Activated naive CD4-positive, alpha-beta T cell treated with anti-CD3 and anti-CD28 coated beads, Interleukin-2, amount 50 U/mL, for 24 hours (primary cell): ENCODE data around the gene MAP6.
A peak's percentile ranks its signal among the peaks of the same experiment; 100 is the strongest.
"Not testable (repeated sequence)": the region's sequence is repeated elsewhere in the genome, so short reads cannot be mapped to it uniquely, and the experiment has no call there.

Experiments
- H3K27ac Mint-ChIP-seq: one replicate; pipeline ENCODE4 v1.8.0; 2021; ENCODE audit warnings: mild to moderate bottlenecking, mixed read lengths
- H3K27me3 Mint-ChIP-seq: one replicate; pipeline ENCODE4 v1.8.0; 2021; ENCODE audit warnings: mixed read lengths
- H3K36me3 Mint-ChIP-seq: one replicate; pipeline ENCODE4 v1.8.0; 2021; ENCODE audit warnings: mixed read lengths
- H3K4me1 Mint-ChIP-seq: one replicate; pipeline ENCODE4 v1.8.0; 2021; ENCODE audit warnings: mixed read lengths
- H3K4me3 Mint-ChIP-seq: one replicate; pipeline ENCODE4 v1.8.0; 2021; ENCODE audit warnings: mild to moderate bottlenecking, mixed read lengths
- H3K9me3 Mint-ChIP-seq: one replicate; pipeline ENCODE4 v1.8.0; 2021; ENCODE audit warnings: mixed read lengths

The MAP6 gene

DNA sequence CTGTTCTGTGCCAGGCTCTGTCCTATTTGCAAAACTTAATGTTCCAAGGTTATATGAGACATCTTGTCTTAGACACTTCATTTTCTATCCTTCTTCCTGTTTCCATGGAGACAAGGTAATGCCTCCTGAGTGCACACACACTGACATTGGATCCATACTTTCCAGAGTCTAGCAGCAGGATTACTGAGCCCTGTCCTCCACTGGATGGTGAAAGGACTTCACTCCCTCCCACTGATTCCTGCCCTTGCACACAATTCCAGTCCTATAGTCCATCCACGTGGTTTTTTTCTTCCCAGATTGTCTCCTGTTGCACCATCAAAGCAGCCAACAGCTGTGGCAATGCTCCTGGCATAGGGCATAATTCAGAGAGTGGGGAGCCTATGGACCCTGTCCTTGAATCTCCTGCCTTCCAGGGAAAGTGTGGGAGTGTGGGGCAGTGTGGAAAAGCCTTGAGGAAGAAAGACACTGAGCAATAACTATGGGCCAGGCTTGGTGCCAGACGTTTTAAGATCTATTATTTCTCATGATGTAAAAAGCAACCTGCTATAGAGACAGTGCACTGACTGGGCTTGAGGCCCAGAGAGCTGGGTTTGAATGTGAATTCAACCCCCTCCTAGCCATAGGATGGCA lies 75.4 kb downstream of the MAP6 start:
- no peaks in the 10 kb centered on the region for H3K36me3 Mint-ChIP-seq
- no peaks in the 10 kb centered on the region for H3K9me3 Mint-ChIP-seq
- no peaks in the 10 kb centered on the region for H3K27me3 Mint-ChIP-seq
- H3K27ac Mint-ChIP-seq = peak overlapping the region; percentile 24
- H3K4me1 Mint-ChIP-seq = peaks cover 12% of the 10 kb centered on the region
- no peak overlapping the region for H3K4me3 Mint-ChIP-seq

GRCh38 chr11:75592715-75593114 lies 76.1 kb downstream of the MAP6 start:
- Mint-ChIP-seq H3K4me1 (peaks cover 12% of the 10 kb centered on the region), H3K27ac (no peak overlapping the region), H3K36me3 (no peaks in the 10 kb centered on the region), H3K9me3 (no peaks in the 10 kb centered on the region), H3K27me3 (no peaks in the 10 kb centered on the region), H3K4me3 (no peak overlapping the region)

GRCh38 chr11:75591966-75592365 lies 76.9 kb downstream of the MAP6 start:
- Mint-ChIP-seq H3K27ac (no peak overlapping the region), H3K4me3 (no peak overlapping the region), H3K9me3 (no peaks in the 10 kb centered on the region), H3K27me3 (no peaks in the 10 kb centered on the region), H3K36me3 (no peaks in the 10 kb centered on the region), H3K4me1 (peaks cover 12% of the 10 kb centered on the region)

DNA sequence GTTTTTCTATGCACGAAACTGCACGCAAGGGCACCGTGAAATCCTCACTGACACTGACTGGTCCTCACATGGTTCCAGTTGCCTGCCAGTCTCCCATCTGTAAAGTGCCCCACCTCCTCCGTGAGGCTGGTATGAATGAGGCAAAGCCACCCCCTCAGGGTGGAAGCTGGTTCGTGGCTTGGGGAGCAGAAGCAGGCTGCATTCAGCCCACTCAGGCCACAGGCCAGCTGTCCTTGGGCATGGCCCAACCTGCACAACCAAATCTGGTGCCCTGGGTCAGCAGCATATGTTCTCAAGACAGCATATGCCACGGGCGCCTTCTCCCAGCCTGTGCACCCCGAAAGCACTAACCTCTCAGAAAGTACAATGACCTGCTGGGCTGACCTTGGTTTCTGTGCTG lies 77.5 kb downstream of the MAP6 start:
- H3K27ac Mint-ChIP-seq = no peak overlapping the region
- H3K4me1 Mint-ChIP-seq = peaks cover 12% of the 10 kb centered on the region
- H3K9me3 Mint-ChIP-seq = no peaks in the 10 kb centered on the region
- no peaks in the 10 kb centered on the region for H3K36me3 Mint-ChIP-seq
- no peaks in the 10 kb centered on the region for H3K27me3 Mint-ChIP-seq
- no peak overlapping the region for H3K4me3 Mint-ChIP-seq

DNA sequence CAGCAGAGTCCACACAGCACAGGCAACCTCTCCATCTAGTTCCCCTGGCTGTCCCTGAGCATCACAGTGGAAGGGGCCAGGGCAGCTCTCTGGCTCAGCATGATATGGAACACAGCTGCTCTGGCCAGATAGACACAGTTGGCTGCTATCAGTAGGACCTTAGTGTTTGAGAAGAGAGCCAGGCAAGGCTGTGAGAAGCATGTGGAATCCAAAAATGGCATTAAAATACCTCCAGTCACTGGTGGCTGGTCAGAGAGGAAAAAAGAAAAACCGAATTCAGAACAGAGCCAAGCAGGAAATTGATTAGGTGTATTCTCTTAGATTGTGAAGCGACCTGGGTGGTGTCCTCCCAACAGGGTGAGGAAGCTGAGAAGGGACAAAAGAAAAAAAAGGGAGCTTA lies 78.9 kb downstream of the MAP6 start:
- Mint-ChIP-seq H3K27me3 (no peaks in the 10 kb centered on the region), H3K9me3 (no peaks in the 10 kb centered on the region), H3K27ac (no peak overlapping the region), H3K4me3 (no peak overlapping the region), H3K36me3 (no peaks in the 10 kb centered on the region), H3K4me1 (peaks cover 12% of the 10 kb centered on the region)

DNA sequence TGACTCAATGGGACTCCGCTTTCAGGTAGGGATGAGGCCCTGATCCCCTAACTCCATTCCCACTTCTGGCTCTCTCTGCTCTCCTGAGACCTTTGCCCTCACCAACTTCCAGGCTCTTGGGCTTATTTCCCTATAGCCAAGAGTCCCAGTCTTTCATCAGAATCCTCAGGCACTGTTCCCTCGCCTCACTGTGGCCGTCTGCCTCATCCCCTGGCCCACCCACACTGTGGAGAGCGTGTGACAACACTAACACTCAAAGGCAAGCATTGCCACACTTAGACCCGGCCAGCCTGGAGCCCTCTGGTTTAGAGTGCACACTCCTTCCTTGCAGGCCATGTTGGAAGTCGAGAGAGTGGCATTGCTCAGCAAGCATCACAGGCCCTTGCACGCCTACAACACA lies 79.8 kb downstream of the MAP6 start:
- Mint-ChIP-seq H3K27ac (no peak overlapping the region), H3K4me1 (peaks cover 12% of the 10 kb centered on the region), H3K27me3 (no peaks in the 10 kb centered on the region), H3K4me3 (no peak overlapping the region), H3K36me3 (no peaks in the 10 kb centered on the region), H3K9me3 (no peaks in the 10 kb centered on the region)

DNA sequence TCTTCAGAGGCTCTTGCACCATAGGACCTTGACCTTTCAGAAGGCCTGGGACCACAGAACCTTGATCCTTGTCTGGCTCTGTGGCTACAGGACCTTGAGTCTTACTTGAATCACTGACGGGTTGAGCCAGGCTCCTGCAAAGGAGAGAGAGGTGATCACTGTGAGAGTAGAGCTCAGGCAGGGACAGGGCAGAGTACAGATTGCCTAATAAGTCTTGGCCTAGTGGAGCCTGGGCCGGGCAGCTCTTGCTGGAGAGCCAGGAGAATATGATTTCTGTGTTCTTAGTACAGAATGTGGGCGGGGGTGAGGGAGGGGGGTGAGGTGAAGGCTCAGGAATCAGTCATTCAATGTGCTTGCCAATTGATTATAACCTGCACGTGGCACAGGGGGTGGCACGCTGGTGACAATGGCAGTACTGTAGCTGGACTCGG lies 80.8 kb downstream of the MAP6 start:
- peaks cover 12% of the 10 kb centered on the region for H3K4me1 Mint-ChIP-seq
- no peaks in the 10 kb centered on the region for H3K9me3 Mint-ChIP-seq
- H3K27ac Mint-ChIP-seq = no peak overlapping the region
- H3K4me3 Mint-ChIP-seq = no peak overlapping the region
- no peaks in the 10 kb centered on the region for H3K36me3 Mint-ChIP-seq
- no peaks in the 10 kb centered on the region for H3K27me3 Mint-ChIP-seq

GRCh38 chr11:75586395-75586794 lies 82.4 kb downstream of the MAP6 start:
- Mint-ChIP-seq H3K27me3 (no peaks in the 10 kb centered on the region), H3K27ac (no peak overlapping the region), H3K4me3 (no peak overlapping the region), H3K9me3 (no peaks in the 10 kb centered on the region), H3K4me1 (peaks cover 12% of the 10 kb centered on the region), H3K36me3 (no peaks in the 10 kb centered on the region)

DNA sequence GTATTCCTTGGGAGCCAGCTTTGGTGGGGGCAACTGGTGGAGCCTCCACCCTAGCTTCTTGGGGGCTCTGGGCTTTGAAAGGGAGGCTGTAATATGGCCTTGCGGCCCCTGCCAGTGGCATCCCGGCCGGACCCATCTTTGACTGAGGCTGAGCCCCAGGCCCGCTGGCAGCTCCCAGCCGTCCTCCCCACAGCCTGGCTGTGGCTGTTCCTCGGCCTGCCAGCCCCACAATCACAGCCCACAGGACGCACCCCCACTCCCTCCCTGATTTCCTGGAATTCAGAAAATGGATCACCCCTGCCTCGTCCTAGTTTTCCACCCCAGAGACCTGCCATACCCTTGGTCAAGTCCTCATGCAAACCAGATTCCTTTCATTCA lies 83.6 kb downstream of the MAP6 start:
- Mint-ChIP-seq H3K27ac (no peak overlapping the region), H3K4me1 (peaks cover 12% of the 10 kb centered on the region), H3K27me3 (no peaks in the 10 kb centered on the region), H3K36me3 (no peaks in the 10 kb centered on the region), H3K9me3 (no peaks in the 10 kb centered on the region), H3K4me3 (peak overlapping the region; percentile 78)

DNA sequence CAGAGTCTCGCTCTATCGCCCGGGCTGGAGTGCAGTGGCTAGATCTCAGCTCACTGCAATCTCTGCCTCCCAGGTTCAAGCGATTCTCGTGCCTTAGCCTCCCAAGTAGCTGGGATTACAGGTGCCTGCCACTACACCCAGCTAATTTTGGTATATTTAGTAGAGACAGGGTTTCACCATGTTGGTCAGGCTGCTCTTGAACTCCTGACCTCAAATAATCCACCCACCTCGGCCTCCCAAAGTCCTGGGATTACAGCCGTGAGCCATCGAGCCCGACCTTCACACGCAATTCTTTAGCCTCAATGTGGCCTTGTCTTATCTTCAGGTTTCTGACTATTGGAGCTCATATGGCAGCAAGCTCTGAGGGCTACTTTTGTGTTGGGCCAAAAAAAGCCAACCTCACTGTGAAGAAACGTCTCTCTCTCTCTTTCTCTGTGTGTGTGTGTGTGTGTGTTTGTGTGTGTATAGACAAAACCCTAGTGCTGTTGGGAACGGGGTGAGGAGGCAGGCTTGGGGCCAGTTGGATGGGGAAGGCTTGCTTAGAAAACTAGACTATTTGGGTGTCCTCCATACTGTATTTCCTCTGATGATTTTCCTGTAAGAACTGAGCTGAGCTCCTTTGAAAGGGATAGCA lies 84.1 kb downstream of the MAP6 start:
- H3K9me3 Mint-ChIP-seq, H3K36me3 Mint-ChIP-seq, H3K27me3 Mint-ChIP-seq: not testable (repeated sequence)
- Mint-ChIP-seq H3K4me3 (peak overlapping the region; percentile 78), H3K27ac (peak overlapping the region; percentile 62), H3K4me1 (peaks cover 12% of the 10 kb centered on the region)

GRCh38 chr11:75583718-75584658 lies 84.8 kb downstream of the MAP6 start:
- Mint-ChIP-seq H3K27me3 (no peaks in the 10 kb centered on the region), H3K36me3 (no peaks in the 10 kb centered on the region), H3K4me1 (peaks cover 12% of the 10 kb centered on the region), H3K27ac (peak overlapping the region; percentile 70), H3K4me3 (peak overlapping the region; percentile 78), H3K9me3 (no peaks in the 10 kb centered on the region)

GRCh38 chr11:75582895-75583717 lies 85.7 kb downstream of the MAP6 start:
- Mint-ChIP-seq H3K36me3 (no peaks in the 10 kb centered on the region), H3K4me3 (peak overlapping the region; percentile 84), H3K27ac (peak overlapping the region; percentile 62), H3K4me1 (peaks cover 12% of the 10 kb centered on the region), H3K27me3 (no peaks in the 10 kb centered on the region), H3K9me3 (no peaks in the 10 kb centered on the region)

GRCh38 chr11:75582506-75582894 lies 86.3 kb downstream of the MAP6 start:
- H3K27me3 Mint-ChIP-seq = no peaks in the 10 kb centered on the region
- peak overlapping the region; percentile 84 for H3K4me3 Mint-ChIP-seq

DNA sequence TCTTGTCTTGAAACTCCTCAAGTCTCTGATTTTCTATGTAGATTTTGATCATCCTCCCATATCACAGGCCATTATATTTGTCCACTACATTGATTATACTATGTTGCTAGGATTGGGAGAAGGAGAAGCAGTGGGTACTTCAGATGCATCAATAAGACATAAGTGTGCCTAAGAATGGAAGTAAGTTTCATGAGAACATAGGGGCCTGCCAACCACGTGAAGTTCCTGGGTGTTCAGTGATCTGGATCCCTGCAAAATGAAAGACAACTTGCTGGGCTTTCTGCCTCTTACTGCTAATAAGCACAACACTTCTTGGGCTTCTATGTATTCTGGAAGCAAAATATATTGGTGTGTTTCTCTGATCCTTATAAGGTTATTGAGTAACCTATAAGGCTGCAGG lies 89.0 kb downstream of the MAP6 start:
- Mint-ChIP-seq H3K27me3 (no peaks in the 10 kb centered on the region), H3K9me3 (no peaks in the 10 kb centered on the region), H3K4me1 (peaks cover 17% of the 10 kb centered on the region), H3K27ac (no peak overlapping the region), H3K4me3 (no peak overlapping the region), H3K36me3 (no peaks in the 10 kb centered on the region)

More at GRCh38 chr11:75582506-75582894, 86.3 kb downstream of the MAP6 start:
- Mint-ChIP-seq H3K9me3 (no peaks in the 10 kb centered on the region), H3K27ac (peak overlapping the region; percentile 38), H3K36me3 (no peaks in the 10 kb centered on the region), H3K4me1 (peaks cover 12% of the 10 kb centered on the region)

- Mint-ChIP-seq H3K27me3 (no peaks in the 10 kb centered on the region), H3K4me1 (peaks cover 17% of the 10 kb centered on the region), H3K36me3 (no peaks in the 10 kb centered on the region), H3K9me3 (no peaks in the 10 kb centered on the region), H3K27ac (no peak overlapping the region), H3K4me3 (no peak overlapping the region)
Observed at GRCh38 chr11:75578977-75579376, 89.9 kb downstream of the MAP6 start.
